Central memory CD8-positive, alpha-beta T cell (primary cell): ENCODE data around the gene PSRC1.

Source experiments
- ATAC-seq: fragments of 150-1000 bp; cut with Tn5 transposase; replicated peaks from 2 replicates; pipeline ENCODE4 v1.10.0; 2022; ENCODE audit warnings: mild to moderate bottlenecking, moderate FRiP score, moderate number of reproducible peaks; ENCODE audit not compliant: poor library complexity, severe bottlenecking; ENCODE audit errors: extremely low read depth
- DNase-seq, 2 donors: peaks; one replicate each; pipeline ENCODE4 v3.0.0; 2021; ENCODE audit warnings: low spot score in 2 of 2
- H3K27ac Mint-ChIP-seq: one replicate; pipeline ENCODE4 v1.8.0; 2022; ENCODE audit warnings: low read depth, mild to moderate bottlenecking, moderate library complexity, mixed read lengths
- H3K27me3 Mint-ChIP-seq: one replicate; pipeline ENCODE4 v1.8.0; 2022; ENCODE audit warnings: mixed read lengths
- H3K36me3 Mint-ChIP-seq: one replicate; pipeline ENCODE4 v1.8.0; 2022; ENCODE audit warnings: mild to moderate bottlenecking, moderate library complexity, mixed read lengths; ENCODE audit not compliant: insufficient read depth
- H3K4me1 Mint-ChIP-seq: one replicate; pipeline ENCODE4 v1.8.0; 2022; ENCODE audit warnings: mixed read lengths
- H3K4me3 Mint-ChIP-seq: one replicate; pipeline ENCODE4 v1.8.0; 2022; ENCODE audit warnings: mild to moderate bottlenecking, moderate library complexity, mixed read lengths
- H3K9me3 Mint-ChIP-seq: one replicate; pipeline ENCODE4 v1.8.0; 2022; ENCODE audit warnings: mixed read lengths

PSRC1 gene

DNA sequence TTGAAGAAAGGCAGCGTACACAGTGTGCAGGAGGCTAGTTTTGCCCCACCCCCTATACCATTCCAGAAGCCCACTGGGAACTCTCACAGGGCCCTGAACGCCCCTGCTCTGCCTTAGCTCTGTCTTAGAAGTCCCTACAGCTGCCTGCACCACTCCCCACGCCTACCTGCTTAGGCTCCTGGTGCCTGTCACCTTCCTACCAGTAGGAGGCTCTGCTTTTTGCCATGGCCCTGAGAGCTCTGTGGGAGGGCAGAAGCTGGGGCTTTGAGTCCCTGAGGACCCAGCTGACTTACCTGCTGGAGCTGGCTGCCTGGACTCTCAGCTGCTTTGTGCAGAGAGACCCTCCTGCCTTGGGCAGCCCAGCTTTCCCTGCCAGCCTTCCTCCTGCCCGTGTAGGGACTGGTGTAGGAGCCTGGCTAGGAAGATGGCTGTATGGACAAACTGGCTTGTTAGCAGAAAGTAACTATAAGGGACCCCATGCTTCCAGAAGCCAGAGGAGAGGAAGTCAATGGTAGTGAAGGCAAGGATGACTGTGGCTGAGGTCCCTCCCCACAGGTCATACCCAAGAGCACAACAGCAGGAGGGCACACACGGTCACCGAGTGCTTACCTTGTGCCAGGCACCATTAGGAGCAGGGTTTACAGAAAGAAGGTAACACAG is 43.4 kb downstream of the PSRC1 start:
- Mint-ChIP-seq H3K27me3 (no peaks in the 10 kb centered on the region), H3K4me1 (peaks cover 18% of the 10 kb centered on the region), H3K9me3 (no peaks in the 10 kb centered on the region), H3K4me3 (no peak overlapping the region), H3K27ac (no peak overlapping the region), H3K36me3 (peaks cover 31% of the 10 kb centered on the region)
- ATAC-seq (no peak), DNase-seq (no peak)

- peaks cover 35% of the 10 kb centered on the region for H3K36me3 Mint-ChIP-seq
- peaks cover 18% of the 10 kb centered on the region for H3K4me1 Mint-ChIP-seq
Observed at GRCh38 chr1:109239047-109239408, 43.9 kb downstream of the PSRC1 start.

GRCh38 chr1:109238382-109238781 is 44.6 kb downstream of the PSRC1 start:
- peaks cover 40% of the 10 kb centered on the region for H3K36me3 Mint-ChIP-seq
- no peak for ATAC-seq

More at GRCh38 chr1:109239047-109239408, 43.9 kb downstream of the PSRC1 start:
- ATAC-seq, result no peak
- no peak overlapping the region for H3K27ac Mint-ChIP-seq
- H3K4me3 Mint-ChIP-seq, result no peak overlapping the region
- H3K9me3 Mint-ChIP-seq, result no peaks in the 10 kb centered on the region
- H3K27me3 Mint-ChIP-seq, result no peaks in the 10 kb centered on the region
- DNase-seq, result no peak

DNA sequence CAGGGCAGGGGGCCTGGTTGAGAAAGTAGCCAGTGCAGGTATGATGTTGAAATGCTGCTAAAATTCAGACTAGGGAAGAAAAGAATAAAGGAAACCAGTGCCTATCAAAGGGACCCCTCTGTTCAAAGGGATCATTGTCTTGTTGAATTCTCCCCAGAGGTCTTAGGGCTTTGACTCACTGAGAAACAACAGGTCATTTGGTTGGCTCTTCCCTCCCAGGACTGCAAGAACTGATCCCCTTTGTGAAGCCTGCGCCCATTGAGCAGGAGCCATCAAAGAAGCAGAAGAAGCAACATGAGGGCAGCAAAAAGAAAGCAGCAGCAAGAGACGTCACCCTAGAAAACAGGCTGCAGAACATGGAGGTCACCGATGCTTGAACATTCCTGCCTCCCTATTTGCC is 45.4 kb downstream of the PSRC1 start:
- no peaks in the 10 kb centered on the region for H3K27me3 Mint-ChIP-seq

More at GRCh38 chr1:109238382-109238781, 44.6 kb downstream of the PSRC1 start:
- Mint-ChIP-seq H3K27ac (no peak overlapping the region), H3K4me3 (no peak overlapping the region), H3K9me3 (no peaks in the 10 kb centered on the region), H3K27me3 (no peaks in the 10 kb centered on the region), H3K4me1 (peaks cover 18% of the 10 kb centered on the region)
- DNase-seq, result no peak

DNA sequence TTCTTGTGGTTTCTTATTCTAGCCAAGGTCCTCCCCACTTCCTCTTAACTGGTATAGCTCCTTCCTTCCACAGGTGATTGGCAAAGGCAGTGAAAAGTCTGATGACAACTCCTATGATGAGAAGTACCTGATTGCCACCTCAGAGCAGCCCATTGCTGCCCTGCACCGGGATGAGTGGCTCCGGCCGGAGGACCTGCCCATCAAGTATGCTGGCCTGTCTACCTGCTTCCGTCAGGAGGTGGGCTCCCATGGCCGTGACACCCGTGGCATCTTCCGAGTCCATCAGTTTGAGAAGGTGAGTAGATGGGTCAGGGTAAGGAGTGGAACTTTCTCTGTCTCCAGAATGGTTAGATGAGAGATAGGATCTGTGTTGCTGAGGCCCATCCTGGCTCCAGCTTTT is 47.8 kb downstream of the PSRC1 start:
- Mint-ChIP-seq H3K27ac (peak overlapping the region; percentile 22), H3K9me3 (no peaks in the 10 kb centered on the region), H3K4me3 (no peak overlapping the region), H3K4me1 (no peaks in the 10 kb centered on the region), H3K27me3 (no peaks in the 10 kb centered on the region), H3K36me3 (peaks cover 65% of the 10 kb centered on the region)
- ATAC-seq (no peak), DNase-seq (no peak)

More for the DNA sequence above, 45.4 kb downstream of the PSRC1 start:
- H3K4me1 Mint-ChIP-seq, result peaks cover 14% of the 10 kb centered on the region
- no peak overlapping the region for H3K27ac Mint-ChIP-seq
- H3K36me3 Mint-ChIP-seq, result peaks cover 47% of the 10 kb centered on the region
- DNase-seq, result no peak
- H3K9me3 Mint-ChIP-seq, result no peaks in the 10 kb centered on the region
- ATAC-seq, result no peak
- no peak overlapping the region for H3K4me3 Mint-ChIP-seq

DNA sequence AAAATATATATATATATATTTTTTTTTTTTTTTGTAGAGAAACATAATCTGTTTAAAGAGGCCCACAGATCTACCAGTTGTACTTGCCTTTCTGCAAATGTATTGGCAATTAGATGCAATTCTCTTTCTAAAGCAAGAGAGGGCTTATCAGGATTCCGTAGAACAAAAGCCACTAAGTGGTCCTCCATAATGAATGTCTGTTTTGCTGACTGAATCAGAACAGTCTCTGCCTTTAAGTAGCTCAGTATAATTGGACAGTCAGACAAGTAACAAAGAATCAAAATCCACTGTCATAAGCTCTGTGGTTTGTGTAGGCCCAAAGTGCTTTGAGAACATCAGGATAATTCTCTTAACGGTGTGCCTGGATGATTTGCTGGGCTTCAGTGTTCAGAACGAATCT is 51.9 kb downstream of the PSRC1 start:
- ATAC-seq (no peak), DNase-seq (no peak)
- Mint-ChIP-seq H3K9me3 (no peaks in the 10 kb centered on the region), H3K4me1 (peaks cover under 1% of the 10 kb centered on the region), H3K36me3 (peaks cover 69% of the 10 kb centered on the region), H3K4me3 (no peak overlapping the region), H3K27me3 (no peaks in the 10 kb centered on the region), H3K27ac (no peak overlapping the region)
